ENCODE measurements around the gene ACTC1.
A peak's percentile ranks its signal among the peaks of the same experiment; 100 is the strongest.
"Not testable (repeated sequence)": the region's sequence is repeated elsewhere in the genome, so short reads cannot be mapped to it uniquely, and the experiment has no call there.

ACTC1 gene

GRCh38 chr15:34795267-34796081, at the start of gene ACTC1:
Gene ACTC1 (minus strand): TSS chr15:34795549. CDS start chr15:34794808, 741 bp downstream.
- DNase-seq, result peak; percentile 28

GRCh38 chr15:34841262-34841725, 45.9 kb upstream of the ACTC1 start:
- DNase-seq, result no peak

- DNase-seq, result no peak
Observed at GRCh38 chr15:34838282-34838681, 42.9 kb upstream of the ACTC1 start.

DNA sequence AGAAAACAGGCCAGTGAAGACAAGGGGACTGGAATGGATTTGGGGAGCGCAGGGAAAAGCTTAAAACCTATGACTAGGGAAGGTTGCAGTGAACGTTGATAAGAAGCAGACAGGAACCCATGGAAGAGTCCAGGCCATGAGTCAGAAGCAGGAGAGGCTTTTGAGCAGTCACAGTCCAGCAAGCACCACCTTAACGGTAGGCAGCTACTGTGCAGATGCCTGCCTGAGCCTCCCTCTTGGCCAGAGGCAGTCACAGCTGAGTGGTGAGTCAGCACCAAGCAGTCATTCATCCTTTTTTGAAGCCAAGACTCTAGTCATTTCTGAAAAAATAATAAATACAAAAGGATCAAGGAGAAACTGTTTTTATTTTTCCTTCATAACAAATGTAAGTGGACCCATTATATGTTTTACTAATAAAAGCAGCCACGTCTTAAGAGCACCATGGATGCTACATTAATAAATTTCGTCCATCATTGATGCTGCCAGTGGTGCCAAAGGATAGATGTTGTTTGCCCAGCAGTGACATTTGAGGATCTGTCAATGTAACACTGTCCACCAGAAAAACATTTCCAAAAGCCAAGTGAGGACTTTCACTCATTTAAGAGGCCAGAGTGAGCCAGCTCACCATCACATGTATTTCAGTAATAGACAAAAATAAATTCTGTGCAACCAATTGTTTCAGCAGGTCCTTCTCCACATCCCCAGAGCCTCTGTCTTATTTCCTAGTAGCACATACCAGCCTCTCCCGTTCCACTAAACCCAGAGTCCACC, 42.1 kb upstream of the ACTC1 start:
- DNase-seq, result no peak

DNA sequence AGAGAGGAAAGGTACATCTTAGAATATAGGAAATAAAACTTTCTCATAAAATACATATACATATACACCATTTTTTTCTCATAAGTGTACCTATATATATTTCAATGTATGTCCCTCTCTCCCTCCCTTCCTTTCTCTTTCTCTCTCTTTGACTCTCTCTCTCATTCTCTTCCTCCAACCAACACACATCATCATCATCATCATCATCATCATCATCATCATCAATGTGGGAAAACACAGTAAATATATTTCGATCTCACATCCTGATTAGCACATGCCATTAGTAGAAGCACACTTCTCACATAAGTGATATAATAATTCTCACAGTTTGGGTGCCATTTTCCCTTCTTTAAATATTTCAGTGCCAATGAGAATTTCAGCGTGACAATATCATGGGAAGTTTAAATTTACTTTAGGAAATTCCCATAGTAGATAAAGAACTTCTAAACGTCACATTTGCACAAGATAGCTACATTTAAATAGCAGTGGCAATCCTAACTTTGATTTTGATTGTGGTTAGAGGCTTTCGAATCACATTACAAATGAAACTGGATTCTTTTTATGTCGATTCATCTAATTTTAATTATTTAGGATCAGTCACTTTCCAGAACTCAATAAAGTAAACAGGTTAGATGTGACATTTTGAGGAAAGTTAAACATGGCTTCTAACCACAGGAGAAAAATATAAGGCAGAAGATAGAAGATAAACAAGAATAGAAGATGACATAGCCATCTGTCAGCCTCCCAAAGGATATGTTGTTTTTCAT, 33.0 kb upstream of the ACTC1 start:
- DNase-seq, result no peak

DNA sequence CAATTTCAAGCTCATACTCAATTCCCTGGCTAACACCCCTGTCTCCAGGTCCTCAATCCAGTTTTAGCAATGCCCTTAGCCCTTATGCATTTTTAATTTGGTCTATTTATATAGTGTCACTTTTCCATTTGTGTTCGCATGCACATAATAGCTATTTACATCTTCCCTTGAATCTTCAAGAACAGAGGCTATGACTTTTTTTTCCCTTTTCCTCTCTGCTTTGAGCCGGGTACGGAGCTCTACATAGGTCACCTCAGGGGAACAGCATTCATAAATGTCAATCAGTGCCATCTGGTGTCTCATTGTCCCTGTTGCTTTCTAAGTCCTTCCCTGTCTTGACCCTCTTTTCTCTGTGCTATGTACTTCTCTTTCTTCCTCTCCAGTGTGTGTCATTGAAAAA, 26.5 kb upstream of the ACTC1 start:
- peak; percentile 71 for DNase-seq

DNA sequence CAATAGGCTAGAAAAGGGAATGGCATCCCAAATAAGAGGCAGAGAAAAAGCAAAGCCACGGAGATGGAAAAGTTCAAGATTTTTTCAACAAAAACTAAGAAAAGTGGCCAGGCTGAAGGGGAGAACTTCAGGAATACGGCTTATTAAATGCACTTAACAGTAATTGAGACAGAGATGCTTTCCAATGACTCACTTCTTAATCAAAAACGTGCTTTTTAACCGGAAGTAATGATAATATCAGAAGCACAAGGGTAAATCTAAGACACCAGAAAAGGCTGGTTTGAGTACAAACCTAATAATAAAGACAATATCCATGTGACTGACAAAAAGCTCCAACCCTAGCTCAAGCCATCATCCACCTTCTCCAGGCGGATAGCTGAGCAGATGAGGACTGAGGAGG, 24.8 kb upstream of the ACTC1 start:
- DNase-seq, result no peak

DNA sequence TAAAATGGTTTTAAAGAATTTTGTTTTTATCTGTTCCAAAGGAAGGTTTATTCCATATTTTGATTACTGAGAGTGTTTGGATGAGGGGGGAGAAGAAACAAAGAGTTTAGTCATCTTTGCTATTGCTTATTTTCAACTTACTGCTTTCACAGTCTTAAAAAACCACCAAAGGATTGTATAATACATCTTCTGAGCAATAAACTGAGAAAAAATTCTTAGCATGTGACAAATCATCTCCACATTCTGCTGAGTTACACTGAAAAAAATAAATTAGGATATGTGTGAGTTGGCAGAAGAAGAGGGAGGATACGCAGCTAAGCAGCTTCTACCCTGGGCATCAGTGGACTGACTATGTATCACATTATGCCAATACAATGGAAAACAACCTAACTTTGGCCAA, 23.2 kb upstream of the ACTC1 start:
- no peak for DNase-seq

DNA sequence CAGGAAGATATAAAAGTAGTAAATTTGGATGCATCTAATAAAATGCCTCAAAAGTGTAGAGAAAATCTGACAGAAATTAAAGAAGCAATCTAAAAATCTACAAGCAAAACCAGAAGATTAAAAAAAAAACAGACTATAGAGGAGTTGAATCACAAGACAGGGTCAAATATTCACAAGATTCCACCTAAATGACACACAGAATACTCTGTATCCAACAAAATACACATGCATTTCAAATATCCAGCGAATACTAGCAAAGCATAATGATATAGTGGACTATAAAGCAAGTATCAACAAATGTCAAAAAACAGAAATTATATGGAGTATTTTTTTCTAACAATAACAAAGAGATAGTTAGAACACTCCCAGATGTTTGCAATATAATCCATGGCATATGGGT, 20.5 kb upstream of the ACTC1 start:
- no peak for DNase-seq

- DNase-seq, result no peak
Observed at GRCh38 chr15:34813446-34814190, 18.3 kb upstream of the ACTC1 start.

DNA sequence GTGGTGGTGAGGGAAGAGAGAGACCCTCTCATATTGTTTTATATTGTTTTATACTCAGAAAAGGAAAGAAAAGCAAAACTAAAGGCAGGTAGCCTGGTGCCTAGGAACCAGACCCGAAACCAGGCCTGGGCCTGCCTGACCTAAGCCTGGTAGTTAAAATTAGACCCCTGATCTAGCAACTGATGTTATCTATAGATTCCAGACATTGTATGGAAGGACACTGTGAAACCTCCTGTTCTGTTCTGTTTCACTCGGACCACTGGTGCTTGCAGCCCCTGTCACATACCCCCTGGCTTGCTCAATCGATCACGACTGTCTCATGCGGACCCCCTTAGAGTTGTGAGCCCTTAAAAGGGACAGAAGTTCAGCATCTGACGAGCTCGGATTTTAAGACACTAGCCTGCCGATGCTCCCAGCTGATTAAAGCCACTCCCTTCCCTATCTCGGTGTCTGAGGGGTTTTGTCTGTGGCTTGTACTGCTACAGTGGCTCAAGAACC, 17.6 kb upstream of the ACTC1 start:
- DNase-seq, result not testable (repeated sequence)

GRCh38 chr15:34812369-34812768, 17.0 kb upstream of the ACTC1 start:
- DNase-seq, result no peak

DNA sequence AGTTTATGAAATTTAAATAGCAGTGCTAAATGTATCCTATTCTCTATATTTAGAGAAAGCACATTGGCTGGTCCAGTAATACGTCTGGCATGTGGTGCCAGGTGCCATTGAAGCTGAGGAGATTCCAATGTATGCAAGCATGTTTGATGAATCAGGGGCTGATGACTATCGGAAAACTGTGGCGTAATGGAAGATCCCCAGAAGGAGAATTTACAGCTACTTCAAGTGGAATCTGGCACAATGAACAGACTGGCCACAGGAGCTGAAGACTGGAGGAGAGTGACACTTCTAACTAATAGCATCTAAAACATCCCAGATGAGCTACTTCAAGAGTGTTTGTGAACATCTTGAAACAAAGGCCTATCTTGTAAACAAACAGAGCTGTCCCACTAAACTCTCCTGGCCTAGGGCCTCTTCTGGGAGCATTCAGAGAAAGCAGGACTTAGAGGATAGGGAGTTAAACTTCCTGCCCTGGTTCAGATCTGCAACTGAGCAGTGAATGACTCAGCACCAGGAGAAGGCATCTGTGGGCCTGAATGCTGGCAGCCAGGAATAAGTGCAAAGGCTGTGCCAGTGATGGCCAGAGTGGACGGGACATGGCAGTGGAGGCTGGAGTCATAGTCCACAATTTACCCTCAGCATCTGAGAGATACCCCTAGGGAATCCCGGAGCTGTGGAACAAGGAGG, 15.2 kb upstream of the ACTC1 start:
- DNase-seq, result no peak

- no peak for DNase-seq
Observed at GRCh38 chr15:34809186-34809585, 13.8 kb upstream of the ACTC1 start.

- no peak for DNase-seq
Observed at GRCh38 chr15:34808016-34808415, 12.7 kb upstream of the ACTC1 start.

DNA sequence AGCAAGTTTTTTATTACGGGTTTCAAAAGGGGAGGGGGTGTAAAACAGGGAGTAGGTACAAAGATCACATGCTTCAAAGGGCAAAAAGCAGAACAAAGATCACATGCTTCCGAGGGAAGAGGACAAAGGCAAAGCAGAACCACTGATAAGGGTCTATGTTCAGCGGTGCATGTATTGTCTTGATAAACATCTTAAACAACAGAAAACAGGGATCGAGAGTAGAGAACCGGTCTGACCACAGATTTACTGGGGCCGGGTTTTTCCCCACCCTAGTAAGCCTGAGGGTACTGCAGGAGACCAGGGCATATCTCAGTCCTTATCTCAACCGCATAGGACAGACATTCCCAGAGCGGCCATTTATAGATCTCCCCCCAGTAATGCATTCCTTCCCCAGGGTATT, 11.9 kb upstream of the ACTC1 start:
- DNase-seq, result not testable (repeated sequence)

- DNase-seq, result no peak
Observed at GRCh38 chr15:34804776-34805175, 9.4 kb upstream of the ACTC1 start.

DNA sequence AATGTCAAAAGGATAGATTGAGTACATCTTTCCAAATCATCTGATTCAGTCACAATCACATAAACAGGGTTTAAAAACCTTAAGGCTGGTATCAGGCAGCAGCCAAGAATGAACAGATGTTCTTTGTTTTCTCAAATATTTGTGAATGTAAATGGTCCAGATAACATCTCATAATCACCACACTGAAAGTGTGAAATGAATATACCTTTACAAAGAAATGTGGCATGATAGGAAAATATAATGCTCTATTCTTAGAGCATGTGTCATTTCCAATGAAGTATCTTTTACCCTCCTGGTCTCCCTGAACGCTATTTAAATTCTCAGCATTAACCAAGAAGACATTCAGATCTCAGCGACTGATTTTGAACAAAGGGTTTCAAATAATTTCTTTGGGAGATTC, 8.8 kb upstream of the ACTC1 start:
- peak; percentile 16 for DNase-seq

DNA sequence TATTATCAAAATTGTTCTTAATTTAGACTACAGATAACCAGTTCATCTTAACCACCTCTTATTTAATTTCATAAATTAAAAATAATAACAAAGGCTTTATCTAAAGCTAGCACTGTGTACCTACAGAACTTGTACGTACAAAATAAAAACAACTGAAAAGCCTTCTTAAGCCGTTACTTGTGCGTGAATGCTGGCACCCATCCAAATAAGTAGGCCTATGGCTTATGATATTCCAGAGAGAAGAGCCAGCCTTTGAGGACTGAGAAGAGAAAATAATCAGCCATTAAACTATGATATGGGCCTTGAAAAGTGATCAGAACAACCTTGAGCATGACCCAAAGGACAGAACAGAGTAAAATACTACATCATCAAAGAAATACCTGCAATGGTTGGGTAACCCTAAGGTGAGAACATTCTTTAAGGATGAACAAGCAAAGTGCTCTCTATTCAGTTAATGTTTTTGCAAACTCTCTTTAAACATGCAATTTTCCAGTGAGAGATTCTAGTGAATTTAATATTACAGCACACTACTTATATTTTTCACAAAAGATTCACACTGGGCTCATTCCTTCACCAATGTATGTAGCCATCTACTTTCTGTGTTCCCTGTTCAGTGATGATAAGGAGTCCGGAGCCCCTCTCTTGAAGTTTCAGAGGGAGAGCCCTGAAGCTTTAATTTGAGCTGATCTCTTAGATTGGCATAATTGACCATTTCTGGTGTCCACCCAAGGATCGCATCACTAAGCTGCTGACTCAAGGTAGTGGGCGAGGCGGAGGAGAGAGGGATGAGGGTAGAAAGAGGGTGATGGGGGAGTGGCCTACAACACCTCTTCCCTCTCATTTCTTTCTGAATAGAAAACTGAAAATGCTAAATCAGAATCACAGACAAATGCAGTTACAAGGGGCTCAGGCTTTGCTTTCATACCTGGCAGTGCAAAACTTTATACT, 7.7 kb upstream of the ACTC1 start:
- no peak for DNase-seq

DNA sequence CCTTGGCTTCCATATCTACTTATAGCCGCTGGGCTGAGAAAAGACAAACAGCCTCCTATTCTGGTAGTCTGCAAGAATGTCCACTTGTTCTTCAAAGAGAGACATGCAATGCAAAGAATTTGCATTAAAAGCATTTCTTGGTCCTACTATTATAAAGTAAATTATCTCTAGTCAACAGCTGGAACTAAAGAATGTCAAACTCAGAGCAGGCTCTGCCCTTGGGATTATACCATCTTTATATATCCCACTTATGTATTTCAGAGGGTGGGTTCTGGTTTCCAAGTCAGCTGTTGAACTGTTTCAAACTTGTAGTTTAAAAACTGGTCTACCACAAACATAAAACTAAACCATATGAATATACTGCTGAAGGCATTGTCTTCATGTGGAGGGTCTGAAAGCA, 7.0 kb upstream of the ACTC1 start:
- no peak for DNase-seq

Data from NCI-H1694 (cell line).